ENCODE data around the gene PRRT1B. TPM values are rescaled to one million over a fixed set of nuclear protein-coding genes. Genes with fewer than 3 reads are reported as not detected.

The PRRT1B gene
- total and polyA plus RNA-seq, 2 donors, result not detected

DNA sequence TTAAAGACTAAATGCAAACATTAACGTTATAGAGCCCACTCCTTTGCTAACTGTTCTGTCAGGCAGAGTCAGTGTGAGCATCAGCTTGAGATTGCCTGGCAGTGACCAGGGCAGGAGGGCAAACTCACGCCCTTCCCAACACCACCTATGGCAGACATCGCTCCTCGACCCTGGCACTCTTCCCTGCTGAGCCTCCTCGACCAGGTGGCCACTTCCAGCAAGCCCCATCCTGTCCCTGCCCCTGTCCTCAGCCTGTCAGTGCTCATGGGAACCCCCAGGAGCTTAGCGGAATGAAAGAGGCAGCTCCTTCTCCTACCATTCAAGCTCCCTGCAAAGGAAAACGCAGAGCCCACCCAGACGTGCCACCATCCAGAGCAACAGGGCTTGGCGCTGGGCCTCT lies 42.0 kb downstream of the PRRT1B start:
- H3K36me3 ChIP-seq (ENCODE audit: insufficient read depth), result peaks cover 5% of the 10 kb centered on the region

DNA sequence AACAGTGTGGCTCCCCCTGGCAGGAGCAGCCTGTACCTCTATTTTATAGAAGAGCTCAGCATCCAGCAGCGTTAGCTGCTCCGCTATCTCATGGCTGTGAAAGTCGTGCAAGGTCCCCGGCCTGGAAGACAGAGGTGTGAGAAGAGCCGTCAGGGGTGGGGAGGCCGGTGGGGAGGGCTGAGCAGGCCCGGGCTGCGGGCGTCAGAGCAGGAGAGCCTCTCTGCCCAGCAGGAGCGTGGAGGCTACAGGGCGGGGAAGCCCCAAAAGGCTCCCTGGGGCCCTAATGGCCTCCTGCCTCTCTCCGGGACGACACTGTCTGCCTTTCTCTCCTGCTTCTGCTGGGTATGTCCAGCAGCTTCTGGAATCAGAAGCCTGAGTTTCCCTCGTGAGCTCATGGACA lies 42.6 kb downstream of the PRRT1B start:
- DNase-seq (ENCODE audit: extremely low spot score), result no peak
- Histone ChIP-seq H3K4me1 (ENCODE audit: insufficient read depth) (no peaks in the 10 kb centered on the region), H3K27ac (ENCODE audit: low read depth) (no peak overlapping the region), H3K4me3 (ENCODE audit: low read depth, low read length) (no peak overlapping the region), H3K36me3 (ENCODE audit: insufficient read depth) (peaks cover 5% of the 10 kb centered on the region)
- WGBS, result 86% methylated on average over 14 of the region's 14 CpGs

More for the DNA sequence above, 42.0 kb downstream of the PRRT1B start:
- Histone ChIP-seq H3K4me1 (ENCODE audit: insufficient read depth) (no peaks in the 10 kb centered on the region), H3K4me3 (ENCODE audit: low read depth, low read length) (no peak overlapping the region), H3K27ac (ENCODE audit: low read depth) (no peak overlapping the region)
- DNase-seq (ENCODE audit: extremely low spot score), result no peak
- WGBS, result 87% methylated on average over 9 of the region's 9 CpGs

DNA sequence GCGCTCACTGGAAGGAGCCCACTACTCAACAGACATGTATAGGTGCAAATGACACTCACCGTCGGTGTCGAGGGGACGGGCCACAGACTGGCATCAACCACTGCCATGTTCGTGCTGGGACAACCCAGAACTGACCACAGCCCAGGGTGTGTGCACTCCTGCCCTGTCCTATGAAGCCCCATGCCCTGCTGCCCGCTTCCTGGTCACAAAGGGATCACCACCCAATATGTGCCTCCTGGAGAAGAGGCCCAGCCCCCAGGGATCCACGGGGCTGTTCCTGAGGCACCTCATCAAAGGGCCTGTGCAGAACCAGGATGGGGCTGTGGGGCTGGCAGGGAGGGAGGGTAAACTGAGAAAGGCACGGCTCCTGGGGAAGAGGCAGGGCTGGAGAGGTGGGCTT lies 43.1 kb downstream of the PRRT1B start:
- WGBS, result 96% methylated on average over 9 of the region's 9 CpGs
- no peaks in the 10 kb centered on the region for H3K4me1 ChIP-seq (ENCODE audit: insufficient read depth)
- peaks cover 5% of the 10 kb centered on the region for H3K36me3 ChIP-seq (ENCODE audit: insufficient read depth)
- DNase-seq (ENCODE audit: extremely low spot score), result no peak
- H3K4me3 ChIP-seq (ENCODE audit: low read depth, low read length), result no peak overlapping the region
- no peak overlapping the region for H3K27ac ChIP-seq (ENCODE audit: low read depth)

DNA sequence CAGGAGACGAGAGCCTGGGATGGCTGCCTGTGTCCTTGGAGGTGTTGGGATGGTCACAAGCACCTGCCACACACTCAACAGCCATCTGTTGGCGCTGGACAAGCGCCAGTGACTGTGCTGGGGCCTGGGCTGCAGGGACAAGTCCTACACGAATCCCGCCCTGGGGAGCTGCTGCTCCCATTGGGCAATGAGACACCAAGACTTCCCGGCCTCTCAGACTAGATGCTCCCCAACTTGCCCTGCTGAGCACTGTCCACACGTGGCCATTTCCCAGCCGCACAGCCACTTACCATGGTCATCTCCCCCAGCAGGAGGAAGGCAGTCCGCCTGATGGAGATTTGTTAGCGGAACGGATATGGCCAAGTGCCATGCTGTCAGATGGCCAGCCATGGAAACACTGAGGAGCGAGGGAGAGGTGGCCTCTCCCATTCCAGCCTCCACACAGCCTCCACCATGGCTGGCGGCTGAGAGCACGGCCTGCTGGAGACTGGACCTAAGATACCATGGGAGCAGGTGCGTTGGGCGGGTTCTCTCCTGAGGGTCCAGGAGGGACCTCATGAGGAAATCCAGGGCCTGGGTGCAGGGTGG lies 43.9 kb downstream of the PRRT1B start:
- peaks cover 3% of the 10 kb centered on the region for H3K36me3 ChIP-seq (ENCODE audit: insufficient read depth)

DNA sequence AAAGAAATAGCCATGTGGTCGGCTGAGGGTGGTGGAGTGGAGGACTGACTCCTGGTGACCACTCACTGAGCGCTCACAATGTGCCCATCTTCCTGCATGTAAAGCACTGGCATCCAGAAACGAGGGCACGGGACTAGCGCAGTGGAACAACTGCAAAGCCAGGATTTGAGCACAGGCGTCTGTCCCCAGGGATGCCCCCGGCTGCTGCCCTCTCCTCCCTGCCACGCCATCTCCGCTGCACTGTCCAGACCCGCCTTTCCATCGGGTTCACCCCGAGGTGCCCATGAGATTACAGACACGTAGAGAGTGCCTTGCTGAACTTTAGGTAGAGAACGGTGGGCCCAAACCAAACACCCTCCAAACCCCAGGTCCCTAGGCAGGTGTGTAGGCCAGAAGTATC lies 44.7 kb downstream of the PRRT1B start:
- WGBS, result 91% methylated on average over 14 of the region's 14 CpGs
- DNase-seq (ENCODE audit: extremely low spot score), result no peak
- Histone ChIP-seq H3K4me1 (ENCODE audit: insufficient read depth) (no peaks in the 10 kb centered on the region), H3K36me3 (ENCODE audit: insufficient read depth) (no peaks in the 10 kb centered on the region), H3K4me3 (ENCODE audit: low read depth, low read length) (no peak overlapping the region), H3K27ac (ENCODE audit: low read depth) (no peak overlapping the region)

More for the DNA sequence above, 43.9 kb downstream of the PRRT1B start:
- Histone ChIP-seq H3K4me1 (ENCODE audit: insufficient read depth) (no peaks in the 10 kb centered on the region), H3K4me3 (ENCODE audit: low read depth, low read length) (no peak overlapping the region), H3K27ac (ENCODE audit: low read depth) (no peak overlapping the region)
- no peak for DNase-seq (ENCODE audit: extremely low spot score)
- WGBS, result 93% methylated on average over 16 of the region's 16 CpGs

DNA sequence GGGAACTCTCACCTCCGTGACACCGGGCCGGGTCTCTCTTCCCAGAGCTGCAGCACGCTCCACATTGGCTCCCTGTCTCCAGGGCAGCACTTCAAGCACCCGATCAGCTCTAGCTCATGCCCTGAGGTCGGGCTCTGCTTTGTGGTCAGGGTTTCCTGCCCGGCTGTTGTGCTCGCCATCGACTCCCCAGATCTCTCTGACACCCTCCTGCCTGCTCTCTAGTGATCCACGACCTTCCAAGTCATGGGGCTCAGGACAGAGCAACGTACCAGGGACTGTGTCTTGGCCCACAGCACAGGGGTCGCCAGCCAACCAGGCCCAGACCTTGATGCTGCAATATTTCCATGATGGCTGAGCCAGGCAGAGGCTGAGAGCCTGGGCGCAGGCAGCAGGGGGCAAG lies 45.1 kb downstream of the PRRT1B start:
- WGBS, result 83% methylated on average over 13 of the region's 13 CpGs
- DNase-seq (ENCODE audit: extremely low spot score), result no peak
- Histone ChIP-seq H3K36me3 (ENCODE audit: insufficient read depth) (no peaks in the 10 kb centered on the region), H3K4me3 (ENCODE audit: low read depth, low read length) (no peak overlapping the region), H3K4me1 (ENCODE audit: insufficient read depth) (no peaks in the 10 kb centered on the region), H3K27ac (ENCODE audit: low read depth) (no peak overlapping the region)

DNA sequence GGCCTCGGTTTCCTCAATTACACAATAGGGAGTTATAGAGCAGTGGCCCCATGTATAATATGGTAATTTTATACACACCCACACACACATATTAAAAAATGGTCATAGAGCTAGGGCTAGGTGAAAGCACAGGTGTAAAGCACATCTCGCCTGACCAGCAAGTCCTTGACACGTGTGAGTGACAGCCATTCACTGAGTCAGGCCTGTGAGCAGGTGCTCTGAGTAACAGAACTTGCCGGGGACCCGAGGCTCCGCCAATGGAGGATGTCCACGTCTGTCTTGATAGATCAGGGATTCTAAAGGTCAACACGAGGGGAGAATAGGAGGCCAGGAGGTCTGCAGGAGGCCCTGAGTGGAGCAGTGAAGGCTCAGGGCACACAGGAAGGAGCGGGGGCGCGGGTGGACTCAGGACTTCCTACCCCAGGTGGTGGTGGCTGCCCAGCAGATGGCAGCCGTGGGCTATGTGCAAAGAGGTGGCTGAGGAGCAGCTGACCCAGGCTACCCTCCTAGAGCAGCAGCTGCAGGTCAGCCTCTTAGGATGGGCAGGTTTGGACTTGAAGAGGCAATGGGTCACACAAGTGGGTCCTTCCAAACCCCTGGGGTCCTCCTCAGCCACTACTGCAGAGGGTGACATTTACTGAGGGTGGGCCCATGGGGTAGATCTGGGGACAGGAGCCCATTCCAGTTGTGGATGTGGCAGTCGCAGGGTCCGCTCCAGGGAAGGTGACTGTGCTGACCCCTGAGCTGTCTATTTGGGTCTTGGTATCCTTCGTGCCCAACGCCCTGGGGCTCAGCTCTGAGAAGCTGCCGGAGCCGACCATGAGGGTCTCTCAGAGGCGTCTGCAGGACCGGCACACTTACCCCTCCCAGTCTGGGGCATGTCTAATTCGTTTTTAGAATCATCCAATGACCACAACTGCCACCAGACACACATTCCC lies 45.9 kb downstream of the PRRT1B start:
- Histone ChIP-seq H3K36me3 (ENCODE audit: insufficient read depth) (no peaks in the 10 kb centered on the region), H3K27ac (ENCODE audit: low read depth) (no peak overlapping the region), H3K4me1 (ENCODE audit: insufficient read depth) (no peaks in the 10 kb centered on the region), H3K4me3 (ENCODE audit: low read depth, low read length) (no peak overlapping the region)
- 75% methylated on average over 21 of the region's 21 CpGs for WGBS
- peak; percentile 20 for DNase-seq (ENCODE audit: extremely low spot score)

DNA sequence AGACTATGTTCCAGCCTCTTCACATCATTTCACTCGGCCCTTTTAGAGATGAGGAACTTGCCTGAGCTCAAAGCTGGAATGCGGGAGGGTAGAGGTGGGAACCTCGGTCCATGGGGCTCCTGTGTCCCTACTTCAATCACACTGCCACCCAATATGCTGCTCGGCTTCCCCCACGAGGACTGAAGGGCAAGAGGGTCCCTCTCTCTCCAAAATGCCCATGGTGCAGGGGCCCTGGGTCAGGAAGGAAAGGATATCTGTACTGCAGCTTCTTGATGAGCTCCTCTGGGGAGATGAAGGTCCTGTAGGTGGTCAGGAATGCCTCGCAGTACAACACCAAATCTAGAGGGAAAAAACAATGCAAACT lies 46.5 kb downstream of the PRRT1B start:
- Histone ChIP-seq H3K27ac (ENCODE audit: low read depth) (no peak overlapping the region), H3K36me3 (ENCODE audit: insufficient read depth) (no peaks in the 10 kb centered on the region), H3K4me3 (ENCODE audit: low read depth, low read length) (no peak overlapping the region), H3K4me1 (ENCODE audit: insufficient read depth) (no peaks in the 10 kb centered on the region)
- no peak for DNase-seq (ENCODE audit: extremely low spot score)
- WGBS, result 67% methylated on average over 6 of the region's 6 CpGs

DNA sequence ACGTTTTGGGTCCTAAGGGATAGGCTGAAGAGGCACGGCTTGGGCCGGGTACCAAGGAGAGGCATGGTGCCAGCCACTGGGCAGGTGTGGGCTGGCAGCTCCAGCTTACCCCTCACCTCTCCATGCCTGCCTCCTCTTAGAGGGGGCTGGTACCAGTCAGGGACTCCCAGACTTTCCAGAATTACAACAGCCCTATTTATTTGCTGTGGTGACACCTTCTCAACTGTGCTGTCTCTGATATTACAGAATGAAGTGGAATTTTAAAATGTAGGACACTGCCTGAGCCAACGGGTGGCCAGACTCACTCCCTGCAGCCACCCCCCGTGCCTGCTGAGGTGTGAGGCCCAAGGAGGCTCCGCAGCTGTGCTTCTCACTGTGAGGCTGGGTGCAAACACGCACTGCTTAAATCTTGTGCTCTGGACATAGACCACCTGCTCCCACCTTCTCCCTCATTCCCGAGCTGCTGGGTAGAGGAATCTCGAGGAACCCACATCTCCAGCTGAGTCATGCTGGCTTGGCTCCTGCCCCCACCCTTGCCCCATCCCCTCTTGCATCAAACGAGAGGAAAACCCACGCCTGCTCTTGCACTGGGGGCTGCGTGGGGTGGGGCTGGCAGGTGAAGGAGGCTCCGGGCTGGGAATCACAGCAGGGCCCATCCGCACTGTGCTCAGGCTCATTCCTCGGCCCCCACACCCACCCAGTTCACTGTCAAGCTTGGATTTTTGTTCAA lies 47.9 kb downstream of the PRRT1B start:
- peaks cover 2% of the 10 kb centered on the region for H3K36me3 ChIP-seq (ENCODE audit: insufficient read depth)
- no peaks in the 10 kb centered on the region for H3K4me1 ChIP-seq (ENCODE audit: insufficient read depth)
- WGBS, result 78% methylated on average over 15 of the region's 15 CpGs
- DNase-seq (ENCODE audit: extremely low spot score), result no peak
- no peak overlapping the region for H3K27ac ChIP-seq (ENCODE audit: low read depth)
- no peak overlapping the region for H3K4me3 ChIP-seq (ENCODE audit: low read depth, low read length)

DNA sequence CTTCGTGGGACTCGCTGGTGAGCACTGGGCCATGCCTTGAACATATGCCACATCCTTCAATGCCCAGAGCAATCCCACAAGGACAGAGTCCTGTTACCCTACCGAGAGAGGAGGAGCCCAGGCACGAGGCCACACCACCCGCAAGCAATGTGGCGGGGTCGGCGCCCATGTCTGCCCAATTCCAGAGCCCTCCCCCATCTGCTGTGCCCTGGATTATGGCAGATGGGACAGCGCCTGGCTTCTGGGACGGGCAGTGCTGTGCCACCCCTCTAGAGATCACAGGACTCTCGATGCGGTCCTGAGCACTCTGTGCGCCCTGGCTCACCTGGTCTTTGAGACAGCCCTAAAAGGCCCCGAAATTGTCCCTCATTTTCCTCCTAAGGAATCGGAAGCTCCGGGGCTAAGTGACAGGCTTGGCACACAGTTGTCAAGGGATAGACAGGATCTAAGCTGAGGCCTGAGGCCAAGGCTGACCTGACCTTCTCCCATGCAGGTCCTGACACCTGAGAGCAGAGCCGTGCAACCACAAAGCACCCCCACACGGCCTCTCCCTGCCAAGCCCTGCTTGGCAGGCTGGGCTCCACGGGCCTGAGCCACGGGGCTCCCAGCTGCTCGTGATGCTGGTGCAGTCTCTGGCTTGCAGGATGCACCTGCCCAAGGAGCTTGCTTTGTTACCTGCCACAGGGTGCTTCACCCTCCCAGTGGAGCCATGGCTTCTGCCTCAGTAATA lies 48.8 kb downstream of the PRRT1B start:
- no peaks in the 10 kb centered on the region for H3K4me1 ChIP-seq (ENCODE audit: insufficient read depth)
- no peak overlapping the region for H3K4me3 ChIP-seq (ENCODE audit: low read depth, low read length)
- no peak for DNase-seq (ENCODE audit: extremely low spot score)
- no peak overlapping the region for H3K27ac ChIP-seq (ENCODE audit: low read depth)
- H3K36me3 ChIP-seq (ENCODE audit: insufficient read depth), result peaks cover 3% of the 10 kb centered on the region
- 92% methylated on average over 21 of the region's 21 CpGs for WGBS

DNA sequence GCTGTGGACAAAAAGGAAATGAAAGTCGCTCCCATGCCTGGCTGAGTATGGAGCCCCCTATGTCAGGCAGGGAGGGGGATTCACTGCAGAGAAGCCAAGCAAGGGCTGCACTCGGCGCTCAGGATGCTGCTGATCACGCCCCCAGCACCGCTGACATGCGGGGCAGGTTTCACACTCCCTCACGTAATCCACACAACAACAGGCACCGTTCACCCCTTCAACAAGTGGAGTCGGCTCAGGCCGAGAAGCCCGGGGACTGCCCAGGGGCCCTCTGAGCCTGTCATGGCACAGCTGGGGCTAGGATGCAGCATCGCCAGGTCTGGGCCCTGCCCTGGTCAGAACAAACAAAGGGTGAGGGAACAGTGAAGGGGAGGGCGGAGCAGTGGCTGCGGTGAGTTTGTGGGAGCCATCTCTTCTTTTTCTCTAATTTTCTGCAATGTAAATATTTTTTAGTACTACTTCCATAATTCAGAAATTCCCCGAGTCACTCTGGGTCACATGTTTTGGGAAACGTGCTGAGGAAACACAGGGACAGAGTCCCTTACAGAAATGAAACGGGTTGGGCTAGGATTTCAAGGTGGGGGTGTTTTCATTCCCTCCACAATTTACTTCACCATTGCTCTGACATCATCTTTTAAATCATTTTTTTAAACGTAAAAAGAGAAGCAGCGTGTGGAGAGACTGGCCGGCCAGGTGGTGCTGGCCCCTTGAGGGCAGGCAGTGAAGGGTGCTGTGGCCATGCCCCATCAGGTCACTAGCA lies 49.8 kb downstream of the PRRT1B start:
- Histone ChIP-seq H3K4me3 (ENCODE audit: low read depth, low read length) (no peak overlapping the region), H3K36me3 (ENCODE audit: insufficient read depth) (peaks cover 3% of the 10 kb centered on the region), H3K4me1 (ENCODE audit: insufficient read depth) (no peaks in the 10 kb centered on the region), H3K27ac (ENCODE audit: low read depth) (no peak overlapping the region)
- no peak for DNase-seq (ENCODE audit: extremely low spot score)
- WGBS, result 84% methylated on average over 20 of the region's 20 CpGs

DNA sequence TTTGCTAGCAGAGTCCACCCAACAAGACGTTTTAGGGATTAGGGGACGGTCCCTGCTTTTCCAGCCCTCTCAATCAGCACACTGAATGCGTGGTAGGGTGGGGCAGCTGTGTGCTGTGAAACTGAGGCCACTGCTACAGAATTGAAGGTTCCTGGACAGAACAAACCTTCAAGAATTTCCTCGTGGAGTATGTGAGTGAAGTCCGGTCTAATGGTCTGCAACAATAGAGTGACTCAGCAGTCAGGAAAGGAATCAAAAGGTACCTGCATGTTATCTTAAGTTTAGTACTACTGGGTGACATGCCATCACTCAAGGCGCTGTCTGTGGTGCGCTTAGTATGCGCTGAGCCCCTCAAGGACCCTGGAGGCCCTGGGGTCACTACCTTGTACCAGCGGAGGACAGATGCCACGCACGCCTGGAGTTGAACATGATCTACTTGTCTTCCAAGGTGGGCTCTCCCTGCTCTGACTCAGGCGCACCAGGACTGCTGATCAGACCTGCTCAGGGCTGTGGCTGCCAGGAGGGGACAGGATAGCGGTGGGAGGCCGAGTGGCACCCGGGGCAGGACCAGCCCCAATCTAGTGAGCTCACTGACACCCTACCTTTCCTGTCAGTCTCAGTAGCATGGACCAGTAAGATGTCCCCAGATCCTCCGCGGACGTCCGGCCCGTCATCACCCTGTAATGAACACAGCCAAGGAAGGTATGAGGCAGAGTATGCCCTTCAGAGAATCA lies 50.5 kb downstream of the PRRT1B start:
- Histone ChIP-seq H3K4me1 (ENCODE audit: insufficient read depth) (no peaks in the 10 kb centered on the region), H3K4me3 (ENCODE audit: low read depth, low read length) (no peak overlapping the region), H3K36me3 (ENCODE audit: insufficient read depth) (peaks cover 3% of the 10 kb centered on the region), H3K27ac (ENCODE audit: low read depth) (no peak overlapping the region)
- DNase-seq (ENCODE audit: extremely low spot score), result no peak
- WGBS, result 89% methylated on average over 20 of the region's 20 CpGs
